Retinal pigment epithelial cell (primary cell): ENCODE results near the gene MPZL2.

Experiments used
- DNase-seq: peaks from one replicate; pipeline ENCODE4 v3.0.0-alpha.2; 2010; ENCODE audit warnings: low read depth
- H3K4me3 ChIP-seq: 2 replicates; pipeline ENCODE4 v1.5.1; 2011; ENCODE audit warnings: mild to moderate bottlenecking, low read length, control low read depth, moderate library complexity
- TF ChIP-seq, protein P1 (sequence below): conservative IDR thresholded peaks from 2 replicates; pipeline ENCODE4 v1.5.1; 2011; ENCODE audit warnings: low read depth, low read length, control low read depth, inconsistent platforms

The MPZL2 gene

GRCh38 chr11:118283037-118283636 lies 19.0 kb upstream of the MPZL2 start:
- DNase-seq = no peak
- TF ChIP-seq, protein P1, sequence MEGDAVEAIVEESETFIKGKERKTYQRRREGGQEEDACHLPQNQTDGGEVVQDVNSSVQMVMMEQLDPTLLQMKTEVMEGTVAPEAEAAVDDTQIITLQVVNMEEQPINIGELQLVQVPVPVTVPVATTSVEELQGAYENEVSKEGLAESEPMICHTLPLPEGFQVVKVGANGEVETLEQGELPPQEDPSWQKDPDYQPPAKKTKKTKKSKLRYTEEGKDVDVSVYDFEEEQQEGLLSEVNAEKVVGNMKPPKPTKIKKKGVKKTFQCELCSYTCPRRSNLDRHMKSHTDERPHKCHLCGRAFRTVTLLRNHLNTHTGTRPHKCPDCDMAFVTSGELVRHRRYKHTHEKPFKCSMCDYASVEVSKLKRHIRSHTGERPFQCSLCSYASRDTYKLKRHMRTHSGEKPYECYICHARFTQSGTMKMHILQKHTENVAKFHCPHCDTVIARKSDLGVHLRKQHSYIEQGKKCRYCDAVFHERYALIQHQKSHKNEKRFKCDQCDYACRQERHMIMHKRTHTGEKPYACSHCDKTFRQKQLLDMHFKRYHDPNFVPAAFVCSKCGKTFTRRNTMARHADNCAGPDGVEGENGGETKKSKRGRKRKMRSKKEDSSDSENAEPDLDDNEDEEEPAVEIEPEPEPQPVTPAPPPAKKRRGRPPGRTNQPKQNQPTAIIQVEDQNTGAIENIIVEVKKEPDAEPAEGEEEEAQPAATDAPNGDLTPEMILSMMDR = no peak
- H3K4me3 ChIP-seq = no peak overlapping the region

GRCh38 chr11:118282606-118283005 lies 18.5 kb upstream of the MPZL2 start:
- no peak overlapping the region for H3K4me3 ChIP-seq
- TF ChIP-seq, protein P1 = no peak
- no peak for DNase-seq

- DNase-seq = no peak
- H3K4me3 ChIP-seq = no peak overlapping the region
- TF ChIP-seq, protein P1 = no peak
Observed at GRCh38 chr11:118281284-118281683, 17.2 kb upstream of the MPZL2 start.

DNA sequence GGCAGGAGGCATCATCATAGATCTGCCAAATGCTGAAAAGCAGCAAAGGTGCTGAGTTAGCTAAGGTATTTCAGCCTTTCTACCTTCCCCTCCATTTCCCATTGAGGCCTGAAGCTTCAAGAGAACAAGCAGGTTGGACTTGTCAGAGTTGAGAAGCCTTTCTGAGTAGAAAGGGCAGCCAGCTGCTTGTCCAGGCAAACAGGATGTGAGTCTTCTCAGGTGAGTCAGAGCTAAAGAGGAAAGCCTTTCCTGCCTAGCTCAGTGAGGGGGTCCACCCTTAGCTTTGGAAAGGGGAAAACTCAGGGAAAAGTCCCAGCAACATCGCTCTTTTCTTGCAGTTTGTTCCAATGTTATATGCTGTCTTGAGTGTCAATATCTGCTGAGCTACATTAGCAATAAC lies 13.2 kb upstream of the MPZL2 start:
- DNase-seq = no peak
- no peak overlapping the region for H3K4me3 ChIP-seq
- TF ChIP-seq, protein P1 = no peak

GRCh38 chr11:118276422-118276821 lies 12.3 kb upstream of the MPZL2 start:
- H3K4me3 ChIP-seq = no peak overlapping the region
- TF ChIP-seq, protein P1 = no peak
- no peak for DNase-seq

DNA sequence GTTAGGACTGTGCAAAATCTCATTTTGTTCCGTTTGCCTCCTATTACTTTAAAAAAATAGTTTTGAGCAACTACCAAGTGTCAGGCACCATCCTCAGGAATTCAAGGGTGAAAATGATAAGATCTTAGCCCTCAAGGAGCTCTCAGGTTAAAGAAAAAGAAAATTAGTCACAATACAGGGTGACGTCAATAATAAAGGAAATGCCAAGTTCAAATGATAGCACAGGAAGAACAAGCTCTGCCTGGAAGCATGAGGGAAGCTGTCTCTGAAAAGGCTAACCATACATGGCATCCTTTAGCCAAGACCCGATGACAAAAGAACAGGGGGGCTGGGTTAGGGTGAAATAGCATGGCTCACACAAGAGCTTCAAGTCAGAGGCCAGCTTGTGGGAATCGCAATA lies 11.1 kb upstream of the MPZL2 start:
- no peak for DNase-seq
- no peak overlapping the region for H3K4me3 ChIP-seq
- TF ChIP-seq, protein P1 = no peak

GRCh38 chr11:118274186-118274585 lies 10.1 kb upstream of the MPZL2 start:
- DNase-seq = no peak
- TF ChIP-seq, protein P1 = no peak
- no peak overlapping the region for H3K4me3 ChIP-seq
